Measurements from ENCODE around the gene RALGAPA2. TPM values are rescaled to one million over a fixed set of nuclear protein-coding genes. Genes with fewer than 3 reads are reported as not detected.

Gene RALGAPA2
- total RNA-seq, 1 experiment from 2014 or later, result 10.8 TPM

- H2AFZ ChIP-seq (ENCODE audit: low read depth, low read length, poor library complexity, severe bottlenecking), result no peak overlapping the region
- TF ChIP-seq JUND (IDR thresholded peaks at IDR 0.05) (no peak), ATF3 (IDR thresholded peaks at IDR 0.05) (no peak), POLR2AphosphoS5 (IDR thresholded peaks at IDR 0.05; ENCODE audit: low read depth, low read length) (no peak), ZNF274 (IDR thresholded peaks at IDR 0.05; ENCODE audit: low read depth, low read length) (no peak), EZH2phosphoT487 (IDR thresholded peaks at IDR 0.05; ENCODE audit: borderline replicate concordance) (no peak), YY1 (IDR thresholded peaks at IDR 0.05; ENCODE audit: extremely low read depth, insufficient replicate concordance, low read depth, low read length) (no peak), FOSL1 (IDR thresholded peaks at IDR 0.05; ENCODE audit: low read depth) (no peak), SIN3A (IDR thresholded peaks at IDR 0.05; ENCODE audit: low read depth) (no peak), CBX3 (IDR thresholded peaks at IDR 0.05; ENCODE audit: low read depth) (no peak), CEBPB (IDR thresholded peaks at IDR 0.05; ENCODE audit: low read depth) (no peak), EGR1 (IDR thresholded peaks at IDR 0.05; ENCODE audit: low read depth) (no peak), ELF1 (IDR thresholded peaks at IDR 0.05; ENCODE audit: borderline replicate concordance, low read depth) (no peak), POLR2A (IDR thresholded peaks at IDR 0.05; ENCODE audit: borderline replicate concordance, extremely low read depth, insufficient read depth, insufficient read length) (no peak), CTCF (IDR thresholded peaks at IDR 0.05 in 2 of 3, conservative IDR thresholded peaks at IDR 0.05 in 1 of 3; ENCODE audit: borderline replicate concordance in 1 of 3, insufficient read depth in 1 of 3, low read depth in 2 of 3, low read length in 2 of 3) (no peak)
- TF ChIP-seq, protein P1, sequence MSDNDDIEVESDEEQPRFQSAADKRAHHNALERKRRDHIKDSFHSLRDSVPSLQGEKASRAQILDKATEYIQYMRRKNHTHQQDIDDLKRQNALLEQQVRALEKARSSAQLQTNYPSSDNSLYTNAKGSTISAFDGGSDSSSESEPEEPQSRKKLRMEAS (IDR thresholded peaks at IDR 0.05), result no peak
- no peaks in the 10 kb centered on the region for H3K9me2 ChIP-seq (ENCODE audit: insufficient read depth)
- H3K27ac ChIP-seq (ENCODE audit: low read depth, low read length), result no peak overlapping the region
- ATAC-seq (no peak), DNase-seq (ENCODE audit: low read depth, low spot score) (no peak)
- H3K4me2 ChIP-seq (ENCODE audit: low read length), result no peak overlapping the region
- no TSS peak for BruUV-seq (replicated peaks)
- H3K27me3 ChIP-seq (ENCODE audit: insufficient read depth, low read length), result no peaks in the 10 kb centered on the region
- no peaks in the 10 kb centered on the region for H3K9me3 ChIP-seq (ENCODE audit: control insufficient read depth in 1 of 2, insufficient read depth in 1 of 2, low read depth in 1 of 2, low read length in 2 of 2)
- no peaks in the 10 kb centered on the region for H4K20me1 ChIP-seq (ENCODE audit: insufficient read depth)
- intact Hi-C loops (cut with micrococcal nuclease), result no loop called here
- POLR2A ChIA-PET, result no interaction called here
- H3K4me3 ChIP-seq (replicated peaks in 1 of 2; ENCODE audit: low read depth in 1 of 2, low read length in 2 of 2), result no peak overlapping the region
- H3K4me1 ChIP-seq (ENCODE audit: control insufficient read depth in 1 of 2, insufficient read depth in 2 of 2, low read length in 2 of 2), result no peaks in the 10 kb centered on the region
- RAD21 ChIA-PET (ENCODE audit: low non-redundant PET in 1 of 2, low total read pairs in 2 of 2, uncharacterized antibody in 2 of 2, unreplicated experiment in 2 of 2), result no interaction called here
- no peaks in the 10 kb centered on the region for H3K36me3 ChIP-seq (ENCODE audit: control insufficient read depth in 1 of 2, insufficient read depth in 2 of 2, low read length in 2 of 2)
- no peak overlapping the region for H3K9ac ChIP-seq (ENCODE audit: low read length)
- no peaks in the 10 kb centered on the region for H3K79me2 ChIP-seq (ENCODE audit: insufficient read depth, low read length)
- CTCF ChIA-PET, result no interaction called here
These were observed 187.2 kb downstream of the RALGAPA2 start for GRCh38 chr20:20525214-20525613.

All from HCT116 (cell line).